Stimulated activated CD4-positive, alpha-beta T cell treated with anti-CD3 and anti-CD28 coated beads, Interleukin-12 subunit alpha, Interleukin-12 subunit beta, amount 100 ng/mL, for 48 hours (primary cell): ENCODE measurements around the gene EVI5.
"Not testable (repeated sequence)": the region's sequence is repeated elsewhere in the genome, so short reads cannot be mapped to it uniquely, and the experiment has no call there.

ENCODE experiments used
- DNase-seq, 3 donors: peaks; one replicate each; pipeline ENCODE4 v3.0.0-alpha.2; 2020; ENCODE audit warnings: low read depth in 2 of 3, low spot score in 1 of 3

EVI5 gene

GRCh38 chr1:92792340-92792782, 7.5 kb upstream of the EVI5 start:
- DNase-seq = no peak

GRCh38 chr1:92791487-92792066, 6.7 kb upstream of the EVI5 start:
- no peak for DNase-seq

- no peak for DNase-seq
Measured at GRCh38 chr1:92790867-92791266, 6.0 kb upstream of the EVI5 start.

GRCh38 chr1:92790081-92790480, 5.2 kb upstream of the EVI5 start:
- no peak for DNase-seq

GRCh38 chr1:92786111-92786901, 1.4 kb upstream of the EVI5 start:
- DNase-seq = no peak

- DNase-seq = peak in 2 of 3 donors; percentile 12 to 37
Measured at GRCh38 chr1:92784021-92784638, 778 bp downstream of the EVI5 start.

- DNase-seq = not testable (repeated sequence)
Measured at GRCh38 chr1:92783550-92783949, 1.4 kb downstream of the EVI5 start.

GRCh38 chr1:92778376-92778775, 6.5 kb downstream of the EVI5 start:
- no peak for DNase-seq

- DNase-seq = no peak
Measured at GRCh38 chr1:92774407-92774806, 10.5 kb downstream of the EVI5 start.

GRCh38 chr1:92773749-92774148, 11.2 kb downstream of the EVI5 start:
- not testable (repeated sequence) for DNase-seq

- DNase-seq = no peak
Measured at GRCh38 chr1:92769856-92770255, 15.1 kb downstream of the EVI5 start.

- DNase-seq = no peak
Measured at GRCh38 chr1:92768915-92769314, 16.0 kb downstream of the EVI5 start.

DNA sequence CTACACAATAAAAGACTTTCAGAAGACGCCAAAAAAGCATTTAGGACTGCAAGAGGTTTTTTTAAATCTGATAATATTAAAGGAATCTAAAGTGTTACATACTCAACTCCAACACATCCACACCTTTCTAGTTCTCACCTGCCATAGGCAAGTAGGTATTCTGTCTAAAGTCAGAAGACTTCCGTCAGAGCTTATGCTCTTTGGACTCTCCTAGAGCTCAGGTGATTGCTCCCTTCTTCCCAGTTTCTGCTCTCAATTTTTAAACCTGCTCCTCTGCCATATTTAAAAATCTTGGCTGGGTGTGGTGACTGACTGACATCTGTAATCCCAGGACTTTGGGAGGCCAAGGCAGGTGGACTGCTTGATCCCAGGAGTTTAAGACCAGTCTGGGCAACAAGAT, 16.6 kb downstream of the EVI5 start:
- no peak for DNase-seq

GRCh38 chr1:92764116-92764515, 20.8 kb downstream of the EVI5 start:
- no peak for DNase-seq

- no peak for DNase-seq
Measured at GRCh38 chr1:92762355-92762754, 22.6 kb downstream of the EVI5 start.

GRCh38 chr1:92759361-92759760, 25.5 kb downstream of the EVI5 start:
- DNase-seq = no peak

DNA sequence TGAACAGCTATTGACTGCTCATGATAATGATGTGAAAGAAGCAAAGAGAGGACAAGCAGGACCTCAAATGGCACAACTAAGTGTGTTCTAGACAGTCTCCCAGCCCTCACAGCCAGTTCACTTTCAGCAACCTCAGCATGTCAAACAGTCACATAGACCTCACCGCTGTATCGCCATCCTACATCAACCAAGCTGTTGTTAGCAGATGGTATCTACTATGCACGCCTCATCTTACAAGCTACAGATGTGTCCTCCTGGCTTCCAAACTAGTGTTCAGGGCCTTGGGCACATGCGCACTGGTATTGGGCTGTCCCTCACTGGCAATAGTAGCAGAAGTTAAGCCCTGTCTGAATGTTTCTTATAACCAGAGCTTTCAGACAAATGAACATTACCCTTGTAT, 28.4 kb downstream of the EVI5 start:
- DNase-seq = no peak

DNA sequence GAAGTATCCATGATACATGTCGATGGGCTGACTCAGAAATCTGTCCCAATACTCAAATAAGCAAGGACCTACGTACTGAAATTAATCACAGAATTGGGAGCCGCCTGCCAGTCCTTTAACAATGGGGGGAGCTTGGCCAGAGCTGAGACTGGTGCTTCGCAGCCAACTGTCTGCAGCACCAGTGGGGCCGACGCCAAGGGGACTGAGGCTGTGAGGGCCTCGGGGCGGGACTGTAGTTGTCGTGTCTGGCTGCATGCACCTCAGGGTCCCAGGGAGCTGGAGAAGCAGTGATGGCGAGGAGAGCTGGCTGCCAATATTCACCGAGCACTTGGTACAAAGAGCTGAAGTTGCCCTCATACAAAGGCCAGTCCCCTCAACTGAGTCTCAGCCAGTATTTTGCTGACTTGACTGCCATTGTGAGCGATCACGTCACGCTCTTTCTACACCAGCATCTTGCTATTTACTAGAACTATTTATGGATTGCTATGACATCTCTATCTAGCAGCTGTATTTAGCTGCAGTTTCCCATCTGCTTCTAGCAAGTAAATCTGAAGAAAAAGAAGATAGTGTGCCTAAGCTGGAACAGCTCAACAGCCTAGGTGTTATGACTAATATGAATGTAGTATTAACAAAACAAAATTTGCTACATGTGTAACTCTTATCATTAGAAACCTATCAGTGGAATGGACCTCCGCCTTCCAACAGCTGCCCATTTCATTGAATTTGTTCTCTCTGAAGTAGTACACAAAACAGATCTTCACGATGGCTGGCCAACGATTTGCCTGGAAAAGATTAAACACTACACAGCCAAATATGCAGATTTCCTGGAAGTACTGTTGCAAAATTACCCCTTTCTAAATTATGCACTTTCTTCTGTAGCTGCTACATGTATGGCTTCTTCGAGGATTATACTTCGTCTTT, 29.1 kb downstream of the EVI5 start:
- DNase-seq = no peak

GRCh38 chr1:92754719-92755050, 30.2 kb downstream of the EVI5 start:
- DNase-seq = no peak

GRCh38 chr1:92754000-92754718, 30.7 kb downstream of the EVI5 start:
- no peak for DNase-seq

DNA sequence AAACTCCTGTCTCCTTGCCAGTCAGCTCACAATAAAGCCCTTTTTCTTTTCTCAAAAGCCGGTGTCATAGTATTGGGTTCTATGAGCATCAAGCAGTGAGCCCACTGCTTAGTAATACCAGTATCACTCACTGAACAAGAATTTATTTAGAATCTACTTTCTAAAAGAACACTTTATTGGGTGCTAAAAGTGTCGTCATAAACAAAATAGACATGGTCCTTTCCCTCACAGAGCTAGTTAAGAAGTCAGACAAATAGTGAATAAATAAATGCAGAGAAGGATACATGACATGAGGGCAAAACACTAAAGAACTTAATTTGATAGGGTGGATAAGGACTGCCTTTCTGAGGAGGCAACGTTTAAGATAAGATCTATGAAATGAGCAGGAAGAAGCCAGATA, 32.2 kb downstream of the EVI5 start:
- no peak for DNase-seq
